Activated CD4-positive, CD25-positive, alpha-beta regulatory T cell (primary cell): Measurements from ENCODE around the gene SLC8A2.

Experiments
- DNase-seq, 4 experiments: peaks; one replicate each; lab custom pipeline; 2025; lab: John Stamatoyannopoulos, UW

SLC8A2 gene

GRCh38 chr19:47503826-47504150 is 32.1 kb upstream of the SLC8A2 start:
- no peak for DNase-seq

DNA sequence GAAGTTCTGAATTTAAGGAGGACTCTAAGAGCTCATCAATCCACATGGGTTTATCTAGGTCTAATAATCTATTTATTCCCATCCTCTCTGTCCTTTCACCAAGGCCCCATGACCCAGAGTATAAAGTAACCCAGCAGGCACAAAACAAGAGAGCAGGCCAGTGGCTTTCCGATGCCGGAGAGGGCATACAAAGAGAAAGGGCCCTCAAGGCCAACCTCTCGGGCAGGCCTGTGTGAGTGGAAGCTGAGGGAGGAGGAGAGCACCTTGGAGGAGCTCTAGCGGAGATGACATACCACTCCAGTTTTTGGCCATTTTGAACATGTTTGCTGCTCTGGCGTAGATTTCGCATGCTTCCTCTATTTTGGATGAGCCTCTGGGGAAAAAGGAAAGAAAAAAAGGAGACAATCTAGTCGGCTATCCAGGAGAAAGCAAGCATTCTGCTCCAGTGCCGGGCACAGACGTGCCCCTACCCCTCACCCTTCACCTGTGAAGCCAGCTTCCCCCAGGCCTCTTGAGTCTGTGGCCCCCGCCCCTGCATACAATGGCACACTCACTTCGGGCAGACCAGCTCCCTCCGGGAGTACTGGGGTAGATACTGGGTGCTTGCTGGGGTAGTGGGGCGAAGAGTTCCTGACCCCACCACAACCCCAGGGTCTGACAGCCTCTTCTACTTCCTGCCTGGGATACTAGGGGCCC is 31.6 kb upstream of the SLC8A2 start:
- no peak for DNase-seq

GRCh38 chr19:47499863-47500830 is 28.5 kb upstream of the SLC8A2 start:
- DNase-seq, result no peak

DNA sequence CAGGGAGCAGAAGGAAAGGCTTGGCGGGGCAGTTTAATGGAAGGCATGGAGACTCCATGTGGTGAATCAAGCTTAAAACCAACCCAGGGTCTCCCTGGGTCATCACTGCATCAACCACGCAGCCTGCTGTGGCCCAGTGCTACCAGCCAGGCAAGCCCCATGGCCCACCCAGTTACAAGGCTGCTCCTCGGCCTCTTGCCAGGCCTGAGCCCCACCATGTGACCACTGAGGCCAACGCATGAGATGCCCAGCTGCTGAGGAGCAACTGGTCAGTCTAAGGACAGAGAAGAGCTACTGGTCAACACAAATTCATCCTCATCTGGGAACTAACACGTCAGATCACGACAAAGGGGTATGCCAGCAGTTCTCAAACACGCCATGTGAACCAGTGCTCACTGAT is 27.7 kb upstream of the SLC8A2 start:
- no peak for DNase-seq

DNA sequence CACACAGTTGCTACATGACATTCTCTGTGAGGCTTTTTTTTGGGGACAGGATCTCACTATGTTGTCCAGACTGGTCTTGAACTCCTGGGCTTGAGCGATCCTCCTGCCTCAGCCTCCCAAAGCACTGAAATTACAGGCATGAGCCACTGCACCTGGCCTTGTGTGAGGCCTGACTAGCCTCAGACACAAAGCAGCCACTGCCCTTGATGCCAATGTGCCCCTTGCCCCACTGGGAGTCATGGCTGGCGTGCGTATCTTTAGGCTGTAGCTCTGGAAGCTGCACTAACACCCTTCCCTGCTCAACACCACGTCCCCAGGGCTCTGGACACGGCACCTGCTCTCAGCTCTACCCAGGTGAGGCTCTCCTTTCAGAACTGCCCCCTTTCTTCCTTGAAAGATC is 26.9 kb upstream of the SLC8A2 start:
- DNase-seq, result no peak

DNA sequence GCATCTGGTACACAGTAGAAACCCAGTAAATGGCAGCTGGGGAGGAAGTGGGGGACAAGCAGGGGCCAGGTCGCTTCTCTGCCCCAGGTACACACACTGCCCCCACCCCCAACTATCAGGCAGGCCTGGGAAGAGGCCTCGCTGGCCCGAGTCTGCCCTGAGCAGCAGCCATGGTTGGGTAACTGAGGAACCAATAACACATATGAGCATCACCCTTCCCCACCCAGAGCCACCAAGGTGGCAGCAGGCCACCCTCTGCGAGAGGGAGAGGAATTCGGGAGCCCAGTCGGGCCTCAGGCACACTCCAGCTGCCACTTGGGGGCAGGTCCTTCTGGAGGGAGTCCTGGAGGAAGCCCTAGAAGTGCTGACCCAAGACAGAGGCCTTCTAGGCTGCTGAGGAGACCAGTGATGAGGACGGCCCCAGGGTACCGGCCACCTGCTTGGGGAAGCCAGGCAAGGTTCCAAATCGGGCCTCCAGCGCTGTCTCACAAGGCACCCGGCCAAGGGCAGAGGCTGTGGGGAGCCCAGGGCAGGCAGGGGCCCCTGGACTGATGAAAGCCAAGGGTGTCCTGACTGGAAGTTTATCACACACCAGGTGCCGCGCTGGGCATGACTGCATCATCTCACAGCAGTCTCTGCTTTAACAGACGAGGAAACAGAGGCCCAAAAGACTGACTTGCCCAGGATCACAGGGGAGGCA is 26.3 kb upstream of the SLC8A2 start:
- no peak for DNase-seq

DNA sequence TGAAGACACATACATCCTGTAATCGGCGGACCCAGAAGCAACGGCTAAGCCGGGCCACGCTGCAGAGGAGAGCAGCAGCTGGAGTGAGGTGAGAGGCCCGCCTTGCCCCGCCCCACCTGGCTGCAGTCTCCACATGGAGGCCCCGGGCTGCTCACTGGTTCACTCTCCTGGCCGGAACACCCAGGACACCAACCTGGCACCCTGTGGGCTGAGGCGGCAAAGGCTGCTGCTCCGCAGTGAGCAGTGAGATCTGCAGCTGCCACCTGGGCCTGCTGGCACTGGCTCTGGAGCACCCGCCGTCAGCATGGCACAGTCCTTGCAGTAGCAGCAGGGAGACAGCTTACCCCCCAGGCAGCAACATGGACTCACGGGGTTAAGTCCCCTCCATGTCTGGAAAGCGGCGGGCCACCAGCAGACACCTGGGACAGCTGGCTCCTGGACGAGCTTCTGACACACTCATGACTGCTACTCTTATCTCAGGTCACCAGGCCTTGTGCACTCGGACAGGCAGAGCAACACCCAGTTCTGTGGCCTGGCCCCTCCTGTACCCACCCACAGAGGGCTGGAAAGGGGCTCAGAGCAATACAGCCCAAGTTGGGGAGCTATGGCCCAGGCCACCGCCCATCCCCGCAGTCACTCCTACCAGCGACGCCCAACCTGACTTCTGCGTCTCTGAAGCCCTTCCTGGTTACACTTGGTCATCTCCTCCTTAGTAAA is 25.5 kb upstream of the SLC8A2 start:
- DNase-seq, result no peak

DNA sequence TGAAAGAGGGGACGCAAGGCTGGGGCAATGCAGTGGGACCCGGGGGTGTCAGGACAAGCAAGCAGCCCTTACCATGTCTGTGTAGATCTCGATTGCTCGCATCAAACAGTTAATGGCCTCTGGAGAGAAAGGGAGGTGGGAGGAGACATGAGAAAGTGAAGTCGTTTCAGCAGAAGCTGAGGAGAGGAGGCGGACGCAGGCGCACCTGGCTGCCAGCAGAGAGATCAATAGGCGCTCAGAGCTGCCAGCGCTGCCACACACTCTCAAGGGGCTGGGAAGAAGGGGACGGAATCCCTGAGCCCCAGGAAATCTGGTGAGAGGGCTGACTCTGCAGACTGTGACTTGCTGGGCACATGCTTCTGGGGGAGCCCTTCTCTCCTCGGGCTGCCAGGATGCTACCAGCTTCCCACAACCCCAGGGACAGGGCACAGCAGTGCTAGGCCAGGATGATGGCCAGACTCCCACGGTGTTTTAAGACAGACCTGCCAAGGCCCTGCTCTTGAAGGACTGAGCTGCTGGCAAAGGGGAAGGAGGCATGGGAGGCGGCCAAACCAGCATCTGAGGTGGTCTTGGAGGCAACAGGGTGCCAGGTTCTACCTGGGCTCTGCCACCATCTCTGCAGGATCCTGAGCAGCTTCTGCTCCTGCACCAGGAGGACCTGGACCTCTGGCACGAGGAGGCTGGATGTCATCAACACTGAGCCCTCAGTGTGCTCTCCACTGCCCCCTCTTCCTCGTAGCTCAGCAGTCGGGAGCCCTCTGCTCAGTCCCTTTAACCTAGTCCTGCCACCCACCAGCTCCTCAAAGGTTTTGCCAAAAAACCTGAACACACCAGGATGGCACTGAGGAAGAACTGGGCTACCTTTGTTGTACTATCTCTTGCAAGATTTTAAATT is 24.0 kb upstream of the SLC8A2 start:
- DNase-seq, result no peak

GRCh38 chr19:47494729-47495128 is 23.0 kb upstream of the SLC8A2 start:
- DNase-seq, result no peak

DNA sequence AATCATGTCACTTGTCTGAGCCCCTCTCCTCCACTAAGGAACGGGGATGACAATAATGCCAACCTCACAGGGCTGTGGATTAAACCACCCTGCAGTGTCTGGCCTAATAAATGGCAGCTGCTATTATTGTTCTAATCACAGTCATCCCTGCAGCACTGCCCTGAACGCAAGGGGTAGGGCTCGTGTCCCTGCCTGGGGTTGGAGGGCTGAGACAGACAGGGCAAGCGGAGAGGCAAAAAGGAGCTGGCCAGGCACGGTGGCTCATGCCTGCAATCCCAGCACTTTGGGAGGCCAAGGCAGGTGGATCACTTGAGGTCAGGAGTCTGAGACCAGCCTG is 22.5 kb upstream of the SLC8A2 start:
- DNase-seq, result no peak

DNA sequence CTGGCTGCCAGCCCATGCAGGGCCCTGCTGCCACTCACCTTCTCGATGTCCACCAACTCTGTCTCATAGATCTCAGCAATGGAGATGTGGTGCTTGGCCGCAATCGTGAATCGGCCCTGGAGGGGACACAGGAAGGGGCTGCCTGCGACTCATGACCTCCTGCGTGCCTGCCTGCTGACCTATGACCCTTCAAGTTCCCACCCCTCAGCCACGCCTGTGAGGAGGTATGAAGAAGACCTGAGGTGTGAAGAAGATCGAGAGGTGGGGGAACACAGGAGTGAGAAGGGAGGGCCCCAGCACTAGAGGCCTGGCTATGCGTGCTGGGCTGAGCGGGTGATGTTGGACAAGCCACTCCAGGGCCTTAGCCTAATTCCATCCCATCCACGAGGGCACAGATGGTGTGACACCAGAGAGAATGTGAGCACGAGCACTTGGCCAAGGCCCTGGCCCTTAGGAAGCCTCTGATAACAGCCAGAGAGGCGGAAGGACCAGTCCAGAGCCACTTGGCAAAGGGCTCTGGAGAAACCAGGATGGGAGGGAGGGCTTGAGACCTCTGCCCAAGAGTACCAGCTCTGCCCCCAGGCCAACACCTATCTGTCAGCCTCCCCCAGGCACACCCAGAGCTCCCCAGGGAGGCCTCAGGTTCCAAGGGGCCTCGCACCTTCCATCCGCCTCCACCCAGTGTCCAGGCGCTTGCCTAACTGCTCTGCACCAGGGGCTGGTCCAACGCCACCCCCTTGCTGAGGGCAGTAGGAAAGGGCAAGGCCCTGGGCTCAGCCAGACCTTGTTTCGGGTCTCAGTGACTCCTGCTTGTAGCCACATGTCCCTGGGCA is 21.9 kb upstream of the SLC8A2 start:
- no peak for DNase-seq

DNA sequence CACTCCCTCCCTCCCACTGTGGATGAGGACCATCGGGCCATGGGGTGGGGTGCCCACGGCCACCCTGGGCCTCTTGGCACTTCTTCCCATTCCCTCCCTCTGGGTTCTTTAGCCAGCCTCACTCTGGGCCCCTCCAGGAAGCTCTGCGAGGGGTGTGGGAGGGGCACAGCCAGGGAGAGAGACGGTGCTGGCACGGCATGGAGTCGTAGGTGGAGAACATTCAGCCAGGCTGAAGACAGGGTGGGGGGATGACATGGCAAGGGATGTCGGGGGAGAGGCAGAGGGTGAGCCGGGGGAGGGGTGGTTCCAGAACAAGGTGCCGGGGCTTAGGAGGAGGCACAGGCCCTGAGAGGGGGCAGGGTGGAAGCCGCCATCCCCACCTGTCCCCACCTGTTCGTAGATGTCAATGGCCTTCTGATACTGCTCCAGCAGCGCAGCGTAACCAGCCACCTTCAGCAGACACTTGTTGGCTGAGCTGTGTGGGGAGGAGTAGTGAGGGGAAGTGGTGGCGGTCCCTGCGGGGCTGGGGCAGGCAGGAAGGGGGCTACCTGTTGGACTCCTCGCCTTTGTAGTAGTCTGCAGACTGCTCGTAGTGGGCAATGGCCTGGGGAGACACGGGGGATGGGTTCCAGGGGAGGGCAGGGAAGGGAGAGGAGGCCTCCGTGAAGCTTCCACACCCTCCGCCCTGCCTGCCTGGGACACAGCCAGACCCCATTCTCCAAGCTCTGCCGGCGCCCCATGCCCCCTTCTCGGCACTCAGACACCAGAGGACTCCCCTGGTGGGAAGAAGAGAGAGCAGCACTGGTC is 21.1 kb upstream of the SLC8A2 start:
- DNase-seq, result no peak

DNA sequence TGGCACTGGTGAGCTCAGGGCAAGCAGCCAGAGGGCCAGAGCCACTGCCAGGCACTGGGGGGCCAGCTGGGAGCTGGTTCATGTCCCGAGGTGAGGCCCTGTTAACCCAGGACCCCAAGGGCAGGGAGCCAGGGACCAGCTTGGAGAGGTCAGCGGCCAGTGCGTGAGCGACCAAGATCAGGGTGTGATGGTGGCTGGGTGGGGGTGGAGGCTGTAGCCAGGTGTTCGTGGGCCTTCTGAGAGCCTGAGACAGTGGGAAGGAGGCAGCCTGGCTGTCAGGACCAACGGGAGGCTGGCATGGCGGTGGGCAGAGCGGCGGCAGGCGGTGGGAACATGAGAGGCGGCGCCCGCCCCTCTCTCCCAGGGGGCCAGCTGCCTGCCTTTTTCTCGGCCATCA is 20.4 kb upstream of the SLC8A2 start:
- DNase-seq, result no peak

GRCh38 chr19:47491358-47492136 is 19.9 kb upstream of the SLC8A2 start:
- no peak for DNase-seq

DNA sequence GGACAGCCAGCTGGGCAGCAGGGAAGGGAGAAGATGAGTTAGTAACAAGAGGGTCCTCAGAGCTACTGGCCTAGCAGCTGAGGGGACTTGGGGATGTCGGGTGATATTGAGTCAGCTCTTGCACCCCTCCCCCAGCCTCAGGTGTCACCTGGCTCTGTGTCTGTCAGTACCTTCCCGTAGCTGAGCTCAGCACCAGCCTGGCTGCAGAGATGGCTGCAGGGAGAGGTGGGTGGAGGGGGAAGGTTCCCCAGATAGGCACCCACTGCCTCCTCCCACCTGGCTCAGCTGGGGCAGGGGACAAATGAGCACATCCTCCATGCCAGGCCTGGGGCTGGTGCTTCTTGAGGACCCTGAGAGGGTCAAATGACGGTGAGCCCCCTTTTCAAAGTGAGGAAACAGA is 19.2 kb upstream of the SLC8A2 start:
- DNase-seq, result no peak

- no peak for DNase-seq
These were observed 18.3 kb upstream of the SLC8A2 start for GRCh38 chr19:47490031-47490430.

DNA sequence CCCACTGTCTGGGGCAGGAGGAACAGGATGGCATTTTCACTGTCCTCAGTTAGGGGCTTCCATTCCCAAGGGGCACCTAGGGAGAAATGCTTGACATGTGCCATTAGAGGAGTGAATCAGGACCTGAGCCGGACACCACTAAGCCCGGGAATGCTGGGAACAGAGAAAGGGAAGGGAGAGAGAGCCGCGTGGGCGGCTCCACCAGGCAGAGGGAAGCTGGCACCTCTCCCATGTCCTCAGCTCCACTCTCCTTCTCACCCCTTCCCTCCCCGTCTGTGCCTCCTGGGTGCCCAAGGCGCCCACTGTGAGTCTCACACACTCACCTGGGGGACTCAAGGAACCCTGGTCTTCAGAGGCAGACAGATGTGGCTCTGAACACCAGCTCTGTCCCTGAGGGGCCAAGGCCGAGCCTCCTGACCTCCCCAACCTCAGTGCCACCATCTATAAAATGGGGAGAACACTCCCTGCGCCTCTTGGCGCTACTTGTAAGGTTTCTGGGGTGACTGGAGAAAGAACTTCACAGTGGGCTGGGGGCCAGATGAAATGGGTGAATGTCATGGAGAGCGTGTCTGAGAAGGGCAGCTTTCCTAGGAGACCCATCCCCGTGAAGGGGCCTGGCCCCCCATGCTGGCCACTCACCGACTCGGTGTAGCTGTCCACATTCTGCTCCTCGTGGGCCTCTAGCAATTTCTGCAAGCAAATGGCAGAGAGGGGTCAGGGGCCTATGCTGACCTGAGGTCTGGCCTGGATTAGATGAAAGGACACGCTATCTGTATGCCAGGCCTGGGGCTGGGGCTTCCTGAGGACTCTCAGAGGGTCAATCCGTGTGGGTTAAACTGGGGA is 17.6 kb upstream of the SLC8A2 start:
- no peak for DNase-seq
